Sigmoid colon (tissue), 7 donors: ENCODE results near the gene ARL5C. TPM values are rescaled to one million over a fixed set of nuclear protein-coding genes. Genes with fewer than 3 reads are reported as not detected.

ENCODE experiments used
- DNase-seq: peaks from one replicate; pipeline ENCODE4 v3.0.0-alpha.2; 2019
- H3K27ac ChIP-seq, 4 donors: fragments of 200-600 bp; sonication (generic); one replicate each; pipeline ENCODE4 v1.5.1; 2016 to 2019; ENCODE audit warnings: mild to moderate bottlenecking in 1 of 4
- H3K27me3 ChIP-seq, 3 donors: fragments of 200-600 bp; sonication (generic); one replicate each; pipeline ENCODE4 v1.5.1; 2019; ENCODE audit warnings: mild to moderate bottlenecking in 1 of 3
- H3K36me3 ChIP-seq, 4 donors: fragments of 200-600 bp; sonication (generic); one replicate each; pipeline ENCODE4 v1.5.1; 2016 to 2019
- H3K4me1 ChIP-seq, 4 donors: fragments of 200-600 bp; sonication (generic); one replicate each; pipeline ENCODE4 v1.5.1; 2017 to 2019
- H3K4me3 ChIP-seq, 4 donors: fragments of 200-600 bp; sonication (generic); one replicate each; pipeline ENCODE4 v1.5.1; 2017 to 2019; ENCODE audit warnings: mild to moderate bottlenecking in 2 of 4, moderate library complexity in 1 of 4
- H3K9me3 ChIP-seq, 4 donors: fragments of 200-600 bp in 3 of 4; sonication (generic) in 3 of 4; one replicate each; pipeline versions ENCODE4 v1.5.1 to v1.6.1; 2013 to 2019
- EP300 ChIP-seq, 4 donors: sonication (generic); formaldehyde crosslinking; IDR thresholded peaks; one replicate each; pipeline ENCODE4 v1.6.1; 2017; ENCODE audit warnings: antibody characterized with exemption in 4 of 4
- POLR2A ChIP-seq, 2 donors: fragments of 450-650 bp; IDR thresholded peaks; one replicate each; pipeline ENCODE4 v1.6.1; 2016; ENCODE audit warnings: antibody characterized with exemption in 2 of 2, mild to moderate bottlenecking in 2 of 2, moderate library complexity in 2 of 2
- POLR2AphosphoS5 ChIP-seq, 4 donors: sonication (generic); formaldehyde crosslinking; IDR thresholded peaks; one replicate each; pipeline ENCODE4 v1.6.1; 2017; ENCODE audit warnings: antibody characterized with exemption in 4 of 4
- WGBS, 2 donors: extraction: QIAGEN DNeasy Blood & Tissue Kit; methylation state at CpG; one replicate each; pipeline ENCODE4 v1.1.7; 2013; 5-methylcytosine and 5-hydroxymethylcytosine counted together
- intact Hi-C: fragments of 100-400 bp; cut with DNase I; formaldehyde crosslinking; loops from one replicate; pipeline ENCODE4 v1.15.1; 2023
- polyA plus RNA-seq, 3 donors: library from polyadenylated mRNA; stranded (reverse); fragments of 200-250 nt; gene quantifications; one replicate each; pipeline ENCODE4 v1.2.3, GENCODE V29; 2013
- total RNA-seq, 4 donors: library from RNA; depleted of rRNA; stranded (reverse); fragments of >200 nt; gene quantifications; one replicate each; pipeline ENCODE4 v1.1.0, GENCODE V29; 2016
- TF ChIP-seq, protein P1 (sequence below), 4 experiments: fragments of 450-650 bp in 3 of 4; fragments of 200-600 bp in 1 of 4; IDR thresholded peaks; one replicate each; pipeline ENCODE4 v1.5.1; 2016 to 2019; ENCODE audit warnings: antibody characterized with exemption in 4 of 4, mild to moderate bottlenecking in 3 of 4, moderate library complexity in 2 of 4
- donor health status: healthy with polysubstance abuse.
- donor health status: Bipolar disorder and iron deficiency.
- donor health status: healthy.

Gene ARL5C
- total and polyA plus RNA-seq, 7 donors = 0.28 TPM; not detected in 6

DNA sequence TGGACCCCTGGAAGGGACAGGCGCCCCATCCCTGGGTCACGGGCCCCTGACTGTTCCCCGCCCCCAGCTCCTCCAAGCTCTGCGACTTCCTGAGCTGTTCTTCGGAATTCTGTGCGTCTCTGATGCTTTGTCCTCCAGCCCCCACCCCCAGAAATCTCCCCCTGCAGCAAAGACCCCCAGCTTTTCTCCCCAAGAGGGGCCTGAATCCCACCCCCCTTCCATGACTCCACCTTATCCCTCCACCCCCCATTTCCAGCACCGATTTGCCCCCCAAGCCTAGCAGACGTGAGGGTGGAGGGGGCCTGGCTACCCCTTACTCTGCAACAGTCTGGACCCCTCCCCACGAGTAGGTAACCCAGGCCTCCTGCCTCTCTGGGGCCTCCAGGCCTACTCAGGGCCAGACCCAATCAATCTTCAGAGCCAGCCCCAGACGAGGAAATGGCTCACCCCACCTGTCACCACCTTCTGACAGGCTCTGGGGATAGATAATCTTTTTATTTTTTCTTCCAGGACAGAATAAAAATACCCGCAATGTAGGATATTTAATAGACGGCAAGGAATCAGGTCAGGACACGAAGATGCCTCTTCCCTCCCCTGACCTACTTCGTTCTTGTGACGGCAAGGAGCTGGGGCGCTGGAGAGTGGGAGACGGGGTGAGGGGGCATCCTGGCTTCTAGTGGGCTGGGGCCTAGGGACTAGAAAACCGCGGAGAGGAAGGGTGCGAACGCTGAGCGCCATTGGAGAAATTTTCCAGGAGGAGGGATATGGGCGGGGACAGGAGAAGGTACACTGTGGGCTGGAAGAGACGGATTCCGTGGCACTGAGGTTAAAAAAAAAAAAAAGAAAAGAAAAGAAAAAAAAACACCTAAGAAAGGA is 13.8 kb downstream of the ARL5C start:
- WGBS, 2 donors = 4 to 14% methylated on average over 25 of the region's 25 CpGs
- TF ChIP-seq POLR2A (IDR thresholded peaks at IDR 0.05) (no peak), POLR2AphosphoS5 (IDR thresholded peaks at IDR 0.05) (no peak)
- Histone ChIP-seq H3K27ac (peak overlapping the region; percentile 89 to 96 (median 90)), H3K36me3 (no peaks in the 10 kb centered on the region), H3K27me3 (peaks cover 14 to 23% (median 15%) of the 10 kb centered on the region in 3 donors), H3K9me3 (no peaks in the 10 kb centered on the region), H3K4me1 (peaks cover 0 to 28% (median 24%) of the 10 kb centered on the region in 4 donors), H3K4me3 (peak overlapping the region; percentile 29 to 88 (median 72))
- DNase-seq = peak; percentile 76
- intact Hi-C loops = loop anchor here (1.0 to 5.0 kb wide), 3 partner anchors 85 to 285 kb away; no protein-coding TSS in a partner anchor

DNA sequence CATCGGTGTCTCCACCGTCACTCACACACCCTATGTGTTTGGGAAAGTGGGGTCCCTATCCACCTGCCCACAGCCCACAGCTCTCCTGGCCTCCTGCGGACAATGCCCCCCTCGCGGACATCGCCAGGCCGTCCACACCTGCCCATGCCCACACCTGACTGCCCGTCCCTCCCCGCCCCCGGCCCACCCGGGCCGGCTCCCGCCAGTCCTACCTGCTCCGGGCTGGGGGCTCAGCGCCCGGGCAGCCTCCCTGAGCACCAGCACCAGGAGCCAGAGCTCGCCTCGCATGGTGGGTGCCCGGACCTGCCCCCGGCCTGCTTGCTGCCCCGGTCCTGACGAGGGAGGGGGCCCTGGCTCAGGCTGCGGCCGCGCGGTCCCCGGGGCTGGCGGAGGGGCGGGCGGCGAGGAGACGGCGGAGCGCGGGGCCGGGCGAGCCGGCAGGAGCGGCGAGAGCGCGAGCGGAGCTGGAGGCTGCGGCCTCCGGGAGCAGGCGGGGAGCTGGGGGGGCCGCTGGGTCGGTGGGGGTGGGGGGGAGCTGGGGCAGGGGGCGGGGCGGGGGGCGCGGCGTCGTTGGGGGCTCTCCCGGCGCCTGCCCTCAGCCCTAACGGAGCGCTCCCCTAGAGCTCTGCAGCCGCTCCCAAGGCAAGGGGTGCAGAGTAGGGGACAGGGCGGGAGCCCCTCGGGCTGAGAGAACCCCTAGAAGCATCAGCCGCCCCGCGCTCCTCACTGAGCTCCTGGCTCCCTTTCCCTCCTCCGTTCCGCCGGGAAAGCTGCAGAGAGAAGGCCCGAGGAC is 14.6 kb downstream of the ARL5C start, which contains the start of gene PLXDC1:
Gene PLXDC1 (minus strand): TSS at position 488 of the 793 bp plus-strand sequence. CDS start 200 bp downstream, at position 288.
- H3K4me1 ChIP-seq = peaks cover 0 to 28% (median 24%) of the 10 kb centered on the region in 4 donors
- peaks cover 9 to 23% (median 15%) of the 10 kb centered on the region in 3 donors for H3K27me3 ChIP-seq
- WGBS, 2 donors = 1 to 2% methylated on average over 67 to 68 of the region's 68 CpGs
- intact Hi-C loops = loop anchor here (5.0 kb wide), 2 partner anchors 84 to 284 kb away; no protein-coding TSS in a partner anchor
- DNase-seq = peak; percentile 67
- TF ChIP-seq POLR2AphosphoS5 (IDR thresholded peaks at IDR 0.05) (no peak), POLR2A (IDR thresholded peaks at IDR 0.05) (no peak), EP300 (IDR thresholded peaks at IDR 0.05) (no peak)
- TF ChIP-seq, protein P1, sequence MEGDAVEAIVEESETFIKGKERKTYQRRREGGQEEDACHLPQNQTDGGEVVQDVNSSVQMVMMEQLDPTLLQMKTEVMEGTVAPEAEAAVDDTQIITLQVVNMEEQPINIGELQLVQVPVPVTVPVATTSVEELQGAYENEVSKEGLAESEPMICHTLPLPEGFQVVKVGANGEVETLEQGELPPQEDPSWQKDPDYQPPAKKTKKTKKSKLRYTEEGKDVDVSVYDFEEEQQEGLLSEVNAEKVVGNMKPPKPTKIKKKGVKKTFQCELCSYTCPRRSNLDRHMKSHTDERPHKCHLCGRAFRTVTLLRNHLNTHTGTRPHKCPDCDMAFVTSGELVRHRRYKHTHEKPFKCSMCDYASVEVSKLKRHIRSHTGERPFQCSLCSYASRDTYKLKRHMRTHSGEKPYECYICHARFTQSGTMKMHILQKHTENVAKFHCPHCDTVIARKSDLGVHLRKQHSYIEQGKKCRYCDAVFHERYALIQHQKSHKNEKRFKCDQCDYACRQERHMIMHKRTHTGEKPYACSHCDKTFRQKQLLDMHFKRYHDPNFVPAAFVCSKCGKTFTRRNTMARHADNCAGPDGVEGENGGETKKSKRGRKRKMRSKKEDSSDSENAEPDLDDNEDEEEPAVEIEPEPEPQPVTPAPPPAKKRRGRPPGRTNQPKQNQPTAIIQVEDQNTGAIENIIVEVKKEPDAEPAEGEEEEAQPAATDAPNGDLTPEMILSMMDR (IDR thresholded peaks at IDR 0.05) = no peak
- H3K4me3 ChIP-seq = peak within 1 kb of the TSS; percentile 30 to 88 (median 72)
- no peaks in the 10 kb centered on the region for H3K36me3 ChIP-seq
- peak within 1 kb of the TSS; percentile 89 to 96 (median 90) for H3K27ac ChIP-seq
- H3K9me3 ChIP-seq = no peaks in the 10 kb centered on the region

DNA sequence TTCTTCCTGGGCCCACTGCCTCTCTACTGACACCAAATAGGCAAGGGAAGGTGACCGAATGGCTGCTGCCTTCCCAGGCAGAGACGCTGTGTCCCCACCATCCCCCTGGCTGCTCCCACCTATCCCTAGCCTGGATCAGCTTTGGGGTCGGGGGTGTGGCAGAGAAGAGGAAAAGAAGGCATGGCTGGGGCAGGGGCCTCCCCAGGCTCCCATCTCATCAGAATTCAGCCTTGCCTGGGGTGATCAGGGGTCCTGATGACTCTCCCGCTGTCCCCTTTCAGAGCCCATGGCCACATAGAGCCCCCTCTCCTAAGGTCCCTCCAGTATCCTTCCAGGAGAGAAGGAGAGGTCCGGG is 15.2 kb downstream of the ARL5C start:
- TF ChIP-seq POLR2A (IDR thresholded peaks at IDR 0.05) (no peak), EP300 (IDR thresholded peaks at IDR 0.05) (no peak)
- TF ChIP-seq, protein P1 (IDR thresholded peaks at IDR 0.05) = no peak
- intact Hi-C loops = loop anchor here (5.0 kb wide), 2 partner anchors 83 to 283 kb away; no protein-coding TSS in a partner anchor
- no peaks in the 10 kb centered on the region for H3K36me3 ChIP-seq
- peak overlapping the region in 3 of 4 donors; percentile 89 to 96 (median 90) for H3K27ac ChIP-seq
- no peaks in the 10 kb centered on the region for H3K9me3 ChIP-seq
- peak overlapping the region; percentile 30 to 88 (median 72) for H3K4me3 ChIP-seq
- H3K27me3 ChIP-seq = peaks cover 9 to 23% (median 15%) of the 10 kb centered on the region in 3 donors
- 27 to 34% methylated on average over 5 of the region's 5 CpGs for WGBS, 2 donors
- peaks cover 0 to 28% (median 24%) of the 10 kb centered on the region in 4 donors for H3K4me1 ChIP-seq
- no peak for DNase-seq

DNA sequence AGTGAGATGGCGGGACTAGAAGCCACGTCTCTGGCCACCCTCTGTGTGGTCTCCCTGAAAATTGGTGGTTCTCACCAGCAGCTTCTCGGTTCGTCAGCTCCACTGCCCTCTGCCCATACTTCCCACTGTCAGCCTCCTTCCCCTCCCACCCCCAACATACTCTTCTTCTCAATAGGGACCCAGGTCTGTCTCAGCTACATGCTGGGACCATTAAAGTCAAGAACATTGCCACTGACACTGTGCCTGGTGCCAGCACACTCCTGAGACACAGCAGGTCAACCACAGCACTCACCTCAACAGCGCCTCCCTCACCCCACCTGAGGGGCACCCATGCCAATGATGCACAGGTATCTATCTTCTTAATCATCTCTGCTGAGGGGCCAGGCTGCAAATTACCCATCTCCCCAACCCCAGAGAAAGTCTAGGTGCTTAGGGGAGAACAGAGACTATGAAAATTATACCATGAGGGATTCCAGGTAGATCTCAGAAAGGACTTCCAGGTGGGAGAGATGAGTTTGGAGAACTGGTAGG is 15.8 kb downstream of the ARL5C start:
- Histone ChIP-seq H3K27ac (no peak overlapping the region), H3K36me3 (no peaks in the 10 kb centered on the region), H3K4me1 (peaks cover 0 to 28% (median 24%) of the 10 kb centered on the region in 4 donors), H3K9me3 (no peaks in the 10 kb centered on the region), H3K4me3 (no peak overlapping the region), H3K27me3 (peaks cover 9 to 23% (median 15%) of the 10 kb centered on the region in 3 donors)
- intact Hi-C loops = loop anchor here (5.0 kb wide), 2 partner anchors 83 to 283 kb away; no protein-coding TSS in a partner anchor
- no peak for DNase-seq
- TF ChIP-seq EP300 (IDR thresholded peaks at IDR 0.05) (no peak), POLR2A (IDR thresholded peaks at IDR 0.05) (no peak), POLR2AphosphoS5 (IDR thresholded peaks at IDR 0.05) (no peak)
- TF ChIP-seq, protein P1 (IDR thresholded peaks at IDR 0.05) = no peak
- WGBS, 2 donors = 68 to 75% methylated on average over 5 of the region's 5 CpGs
